HepG2 (cell line): ENCODE data around the gene VPS52. TPM values are rescaled to one million over a fixed set of nuclear protein-coding genes. Genes with fewer than 3 reads are reported as not detected.

Experiments
- ATF7-NPFF ChIP-seq: sonication (generic); formaldehyde crosslinking; IDR thresholded peaks from 2 replicates; pipeline ENCODE4 v1.8.1; 2023; ENCODE audit warnings: mild to moderate bottlenecking, low read depth, missing genetic modification reagents, moderate library complexity
- CENPT ChIP-seq: sonication (generic); formaldehyde crosslinking; IDR thresholded peaks from 2 replicates; pipeline ENCODE4 v1.8.0; 2022; ENCODE audit warnings: low read depth, mild to moderate bottlenecking, moderate library complexity, missing genetic modification reagents
- ELF4 ChIP-seq: sonication (generic); formaldehyde crosslinking; IDR thresholded peaks from 2 replicates; pipeline ENCODE4 v1.5.0; 2020; ENCODE audit warnings: missing genetic modification reagents, mild to moderate bottlenecking, moderate library complexity, borderline replicate concordance
- IRF2 ChIP-seq: IDR thresholded peaks from 2 replicates; pipeline ENCODE4 v1.6.1; 2018; ENCODE audit warnings: missing genetic modification reagents, missing compliant biosample characterization
- ISL2 ChIP-seq: sonication (generic); formaldehyde crosslinking; IDR thresholded peaks from 2 replicates; pipeline ENCODE4 v1.5.0; 2020; ENCODE audit warnings: missing genetic modification reagents
- KDM4B ChIP-seq: sonication (generic); formaldehyde crosslinking; IDR thresholded peaks from 2 replicates; pipeline ENCODE4 v1.4.0; 2020; ENCODE audit warnings: missing genetic modification reagents
- KMT2A ChIP-seq: sonication (generic); formaldehyde crosslinking; IDR thresholded peaks from 2 replicates; pipeline ENCODE4 v1.4.0; 2020; ENCODE audit warnings: missing genetic modification reagents
- PITX1 ChIP-seq: sonication (generic); formaldehyde crosslinking; IDR thresholded peaks from 2 replicates; pipeline ENCODE4 v1.5.1; 2020; ENCODE audit warnings: mild to moderate bottlenecking, missing genetic modification reagents
- SAFB2 ChIP-seq: sonication (generic); formaldehyde crosslinking; IDR thresholded peaks from 2 replicates; pipeline ENCODE4 v1.5.1; 2020; ENCODE audit warnings: missing genetic modification reagents, low read depth, mild to moderate bottlenecking, borderline replicate concordance
- SATB2 ChIP-seq: sonication (generic); formaldehyde crosslinking; IDR thresholded peaks from 2 replicates; pipeline ENCODE4 v1.5.0; 2020; ENCODE audit warnings: missing genetic modification reagents
- SMAD9 ChIP-seq: sonication (generic); formaldehyde crosslinking; IDR thresholded peaks from 2 replicates; pipeline ENCODE4 v1.5.1; 2020; ENCODE audit warnings: mild to moderate bottlenecking, missing genetic modification reagents
- SP4 ChIP-seq: sonication (generic); formaldehyde crosslinking; IDR thresholded peaks from 2 replicates; pipeline ENCODE4 v1.8.1; 2023; ENCODE audit warnings: mild to moderate bottlenecking, missing genetic modification reagents
- YY1 ChIP-seq: IDR thresholded peaks from 2 replicates; pipeline ENCODE4 v1.6.1; 2011; ENCODE audit warnings: low read length, low read depth, moderate library complexity, mild to moderate bottlenecking; ENCODE audit not compliant: insufficient read depth, insufficient replicate concordance
- ZNF260 ChIP-seq: sonication (generic); formaldehyde crosslinking; IDR thresholded peaks from 2 replicates; pipeline ENCODE4 v1.4.0; 2020; ENCODE audit warnings: missing genetic modification reagents, low read depth, mild to moderate bottlenecking, borderline replicate concordance
- ZNF296 ChIP-seq: sonication (generic); formaldehyde crosslinking; conservative IDR thresholded peaks from 2 replicates; pipeline ENCODE4 v1.5.0; 2020; ENCODE audit warnings: mild to moderate bottlenecking, missing genetic modification reagents
- polyA plus RNA-seq, 8 experiments: library from polyadenylated mRNA; depleted of rRNA in 3 of 8; stranded (reverse) in 7 of 8; unstranded in 1 of 8; fragments of >200 nt; fragmentation: Illumina TruSeq in 4 of 8; extraction: Trizol in 4 of 8; gene quantifications; 2 replicates each; pipeline versions ENCODE4 v1.2.1 to v1.2.3, GENCODE V29; 2011 to 2016; ENCODE audit warnings: low read depth in 4 of 8, missing spikeins in 1 of 8, mixed read lengths in 1 of 8; ENCODE audit not compliant: insufficient read depth in 1 of 8
- total RNA-seq, 5 experiments: library from RNA; depleted of rRNA; stranded (reverse); fragments of >200 nt; fragmentation: Illumina TruSeq; extraction: Trizol; gene quantifications; 2 replicates each; pipeline ENCODE4 v1.2.3, GENCODE V29; 2016; ENCODE audit warnings: low read depth in 1 of 5
- TF ChIP-seq, protein P1 (sequence below): sonication (generic); formaldehyde crosslinking; IDR thresholded peaks from 2 replicates; pipeline ENCODE4 v1.8.1; 2023; ENCODE audit warnings: mild to moderate bottlenecking, inconsistent platforms, moderate library complexity, missing genetic modification reagents, borderline replicate concordance
- TF ChIP-seq, protein P2 (sequence below): sonication (generic); formaldehyde crosslinking; conservative IDR thresholded peaks from 2 replicates; pipeline ENCODE4 v1.8.0; 2022; ENCODE audit warnings: low read depth, missing genetic modification reagents
- TF ChIP-seq, protein P3 (sequence below): sonication (generic); formaldehyde crosslinking; IDR thresholded peaks from 2 replicates; pipeline ENCODE4 v1.4.0; 2020; ENCODE audit warnings: mild to moderate bottlenecking, missing genetic modification reagents
- TF ChIP-seq, protein P4 (sequence below): sonication (generic); formaldehyde crosslinking; IDR thresholded peaks from 2 replicates; pipeline ENCODE4 v1.4.0; 2020; ENCODE audit warnings: missing genetic modification reagents, low read depth, mild to moderate bottlenecking, borderline replicate concordance
- TF ChIP-seq, protein P5 (sequence below), 2 experiments: sonication (generic) in 1 of 2; formaldehyde crosslinking in 1 of 2; IDR thresholded peaks; 2 replicates each; pipeline versions ENCODE4 v1.4.0 to v1.6.1; 2018 to 2020; ENCODE audit warnings: missing genetic modification reagents in 2 of 2, borderline replicate concordance in 1 of 2, low read depth in 1 of 2, mild to moderate bottlenecking in 1 of 2, missing biosample characterization in 1 of 2
- TF ChIP-seq, protein P6 (sequence below): sonication (generic); formaldehyde crosslinking; IDR thresholded peaks from 2 replicates; pipeline ENCODE4 v1.8.0; 2022; ENCODE audit warnings: missing genetic modification reagents, mild to moderate bottlenecking, inconsistent platforms, borderline replicate concordance

The VPS52 gene
- total and polyA plus RNA-seq, 2 of the 13 experiments (the other 11 are each of a cell fraction or from before 2014, with no cell fraction given) = 48.9 to 85.5 TPM

DNA sequence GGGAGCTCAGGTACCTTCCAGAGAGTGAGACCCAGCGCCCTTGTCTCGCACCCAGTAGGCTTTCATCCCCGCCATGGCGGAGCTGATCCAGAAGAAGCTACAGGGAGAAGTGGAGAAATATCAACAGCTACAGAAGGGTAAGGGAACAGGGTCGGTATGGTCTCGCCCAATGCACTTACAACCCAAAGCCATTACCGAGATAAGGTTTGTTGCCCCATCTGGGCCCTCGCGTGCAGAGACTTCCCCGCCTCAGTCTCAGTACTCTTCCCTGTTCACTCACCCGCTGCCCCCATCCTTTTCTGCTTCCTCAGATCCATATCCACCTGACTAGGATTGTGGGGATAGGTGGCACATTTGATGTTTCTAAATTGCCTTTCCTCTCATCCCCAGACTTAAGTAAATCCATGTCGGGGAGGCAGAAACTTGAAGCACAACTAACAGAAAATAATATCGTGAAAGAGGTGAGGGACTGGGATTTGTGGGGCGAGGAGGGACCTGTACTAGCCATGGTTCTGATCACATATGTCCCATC lies 18.2 kb upstream of the VPS52 start (continued):
- TF ChIP-seq, protein P1, sequence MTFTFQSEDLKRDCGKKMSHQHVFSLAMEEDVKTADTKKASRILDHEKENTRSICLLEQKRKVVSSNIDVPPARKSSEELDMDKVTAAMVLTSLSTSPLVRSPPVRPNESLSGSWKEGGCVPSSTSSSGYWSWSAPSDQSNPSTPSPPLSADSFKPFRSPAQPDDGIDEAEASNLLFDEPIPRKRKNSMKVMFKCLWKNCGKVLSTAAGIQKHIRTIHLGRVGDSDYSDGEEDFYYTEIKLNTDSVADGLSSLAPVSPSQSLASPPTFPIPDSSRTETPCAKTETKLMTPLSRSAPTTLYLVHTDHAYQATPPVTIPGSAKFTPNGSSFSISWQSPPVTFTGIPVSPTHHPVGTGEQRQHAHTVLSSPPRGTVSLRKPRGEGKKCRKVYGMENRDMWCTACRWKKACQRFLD (CRISPR knock-in tag) = 0 out of 2 replicates have a peak, but pooled peaks have one; percentile 2
- TF ChIP-seq SMAD9 (CRISPR knock-in tag) = no peak
- TF ChIP-seq KMT2A (CRISPR knock-in tag) = 0 out of 2 replicates have a peak, but pooled peaks have one; percentile 6
- TF ChIP-seq, protein P2, sequence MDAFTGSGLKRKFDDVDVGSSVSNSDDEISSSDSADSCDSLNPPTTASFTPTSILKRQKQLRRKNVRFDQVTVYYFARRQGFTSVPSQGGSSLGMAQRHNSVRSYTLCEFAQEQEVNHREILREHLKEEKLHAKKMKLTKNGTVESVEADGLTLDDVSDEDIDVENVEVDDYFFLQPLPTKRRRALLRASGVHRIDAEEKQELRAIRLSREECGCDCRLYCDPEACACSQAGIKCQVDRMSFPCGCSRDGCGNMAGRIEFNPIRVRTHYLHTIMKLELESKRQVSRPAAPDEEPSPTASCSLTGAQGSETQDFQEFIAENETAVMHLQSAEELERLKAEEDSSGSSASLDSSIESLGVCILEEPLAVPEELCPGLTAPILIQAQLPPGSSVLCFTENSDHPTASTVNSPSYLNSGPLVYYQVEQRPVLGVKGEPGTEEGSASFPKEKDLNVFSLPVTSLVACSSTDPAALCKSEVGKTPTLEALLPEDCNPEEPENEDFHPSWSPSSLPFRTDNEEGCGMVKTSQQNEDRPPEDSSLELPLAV = no peak
- TF ChIP-seq ISL2 = no peak
- peak; percentile 41 for TF ChIP-seq SP4 (CRISPR knock-in tag)
- no peak for TF ChIP-seq SATB2 (CRISPR knock-in tag)
- TF ChIP-seq, protein P3, sequence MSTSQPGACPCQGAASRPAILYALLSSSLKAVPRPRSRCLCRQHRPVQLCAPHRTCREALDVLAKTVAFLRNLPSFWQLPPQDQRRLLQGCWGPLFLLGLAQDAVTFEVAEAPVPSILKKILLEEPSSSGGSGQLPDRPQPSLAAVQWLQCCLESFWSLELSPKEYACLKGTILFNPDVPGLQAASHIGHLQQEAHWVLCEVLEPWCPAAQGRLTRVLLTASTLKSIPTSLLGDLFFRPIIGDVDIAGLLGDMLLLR (CRISPR knock-in tag) = peak; percentile 56; the same call in 1 of the 2 replicates
- peak; percentile 13; the same call in 1 of the 2 replicates for TF ChIP-seq PITX1 (CRISPR knock-in tag)
- 0 out of 2 replicates have a peak, but pooled peaks have one; percentile 31 for TF ChIP-seq ATF7-NPFF (CRISPR knock-in tag)
- TF ChIP-seq CENPT = no peak
- TF ChIP-seq ZNF260 = no peak
- TF ChIP-seq YY1 = no peak
- TF ChIP-seq, protein P4, sequence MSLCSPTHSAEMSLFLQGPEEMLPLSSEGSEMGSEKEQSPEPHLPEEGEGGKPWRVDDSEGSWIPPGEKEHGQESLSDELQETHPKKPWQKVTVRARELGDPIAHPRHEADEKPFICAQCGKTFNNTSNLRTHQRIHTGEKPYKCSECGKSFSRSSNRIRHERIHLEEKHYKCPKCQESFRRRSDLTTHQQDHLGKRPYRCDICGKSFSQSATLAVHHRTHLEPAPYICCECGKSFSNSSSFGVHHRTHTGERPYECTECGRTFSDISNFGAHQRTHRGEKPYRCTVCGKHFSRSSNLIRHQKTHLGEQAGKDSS (CRISPR knock-in tag) = no peak
- TF ChIP-seq, protein P5, sequence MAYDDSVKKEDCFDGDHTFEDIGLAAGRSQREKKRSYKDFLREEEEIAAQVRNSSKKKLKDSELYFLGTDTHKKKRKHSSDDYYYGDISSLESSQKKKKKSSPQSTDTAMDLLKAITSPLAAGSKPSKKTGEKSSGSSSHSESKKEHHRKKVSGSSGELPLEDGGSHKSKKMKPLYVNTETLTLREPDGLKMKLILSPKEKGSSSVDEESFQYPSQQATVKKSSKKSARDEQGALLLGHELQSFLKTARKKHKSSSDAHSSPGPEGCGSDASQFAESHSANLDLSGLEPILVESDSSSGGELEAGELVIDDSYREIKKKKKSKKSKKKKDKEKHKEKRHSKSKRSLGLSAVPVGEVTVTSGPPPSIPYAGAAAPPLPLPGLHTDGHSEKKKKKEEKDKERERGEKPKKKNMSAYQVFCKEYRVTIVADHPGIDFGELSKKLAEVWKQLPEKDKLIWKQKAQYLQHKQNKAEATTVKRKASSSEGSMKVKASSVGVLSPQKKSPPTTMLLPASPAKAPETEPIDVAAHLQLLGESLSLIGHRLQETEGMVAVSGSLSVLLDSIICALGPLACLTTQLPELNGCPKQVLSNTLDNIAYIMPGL (CRISPR knock-in tag; IDR thresholded peaks at IDR 0.05; ENCODE audit: borderline replicate concordance in 1 of 2, low read depth in 1 of 2) = peak in 1 of 2 experiments; percentile 18; a peak in 1 of 4 replicates
- TF ChIP-seq IRF2 = 0 out of 2 replicates have a peak, but pooled peaks have one; percentile 9
- TF ChIP-seq, protein P6, sequence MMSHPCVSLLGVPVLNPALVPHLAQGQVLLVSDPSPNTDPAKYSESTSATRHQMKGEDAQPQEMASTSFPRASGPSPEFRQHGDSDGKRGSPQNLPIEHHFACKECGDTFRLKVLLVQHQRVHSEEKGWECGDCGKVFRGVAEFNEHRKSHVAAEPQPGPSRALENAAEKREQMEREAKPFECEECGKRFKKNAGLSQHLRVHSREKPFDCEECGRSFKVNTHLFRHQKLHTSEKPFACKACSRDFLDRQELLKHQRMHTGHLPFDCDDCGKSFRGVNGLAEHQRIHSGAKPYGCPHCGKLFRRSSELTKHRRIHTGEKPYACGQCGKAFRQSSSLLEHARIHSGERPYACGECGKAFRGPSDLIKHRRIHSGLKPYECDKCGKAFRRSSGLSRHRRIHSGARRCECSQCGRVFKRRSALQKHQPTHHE (CRISPR knock-in tag) = 0 out of 2 replicates have a peak, but pooled peaks have one; percentile 37
- no peak for TF ChIP-seq ELF4 (CRISPR knock-in tag)
- no peak for TF ChIP-seq KDM4B
- TF ChIP-seq SAFB2 (CRISPR knock-in tag) = peak; percentile 72; the same call in 1 of the 2 replicates
- TF ChIP-seq ZNF296 (CRISPR knock-in tag) = no peak
